Neural cell (in vitro differentiated cells): Measurements from ENCODE around the gene D2HGDH. TPM values are rescaled to one million over a fixed set of nuclear protein-coding genes. Genes with fewer than 3 reads are reported as not detected.

Experiments used
- H2AFZ ChIP-seq: fragments of 200-600, 300-800 bp; sonication (generic), shearing (Covaris generic); 2 replicates; pipeline ENCODE4 v1.6.0; 2014; ENCODE audit warnings: low read depth, mild to moderate bottlenecking, antibody characterized with exemption, low read length, moderate library complexity
- H3F3A ChIP-seq: fragments of 200-600 bp; shearing (Covaris generic); 2 replicates; pipeline ENCODE4 v1.6.1; 2016; ENCODE audit warnings: mild to moderate bottlenecking, moderate library complexity, mixed read lengths, antibody characterized with exemption, low read length; ENCODE audit not compliant: insufficient read depth, poor library complexity, severe bottlenecking
- H3K27ac ChIP-seq: fragments of 200-600, 300-800 bp; sonication (generic), shearing (Covaris generic); 2 replicates; pipeline ENCODE4 v1.5.1; 2014; ENCODE audit warnings: mild to moderate bottlenecking, low read length, moderate library complexity
- H3K27me3 ChIP-seq: fragments of 300-800, 200-600 bp; sonication (generic), shearing (Covaris generic); 2 replicates; pipeline ENCODE4 v1.6.0; 2014; ENCODE audit warnings: mild to moderate bottlenecking, low read depth, low read length, moderate library complexity; ENCODE audit not compliant: insufficient read depth
- H3K36me3 ChIP-seq: fragments of 300-800, 200-600 bp; sonication (generic), shearing (Covaris generic); 2 replicates; pipeline ENCODE4 v1.5.1; 2014; ENCODE audit warnings: mild to moderate bottlenecking, antibody characterized with exemption, low read length, moderate library complexity; ENCODE audit not compliant: insufficient read depth
- H3K4me2 ChIP-seq: fragments of 300-800, 200-600 bp; sonication (generic), shearing (Covaris generic); 2 replicates; pipeline ENCODE4 v1.6.0; 2014; ENCODE audit warnings: mild to moderate bottlenecking, low read length
- H3K4me3 ChIP-seq: fragments of 300-800, 200-600 bp; sonication (generic), shearing (Covaris generic); 2 replicates; pipeline ENCODE4 v1.5.1; 2014; ENCODE audit warnings: mild to moderate bottlenecking, low read length, moderate library complexity
- H3K79me2 ChIP-seq: fragments of 200-600 bp; shearing (Covaris generic); replicated peaks from 2 replicates; pipeline ENCODE4 v1.6.0; 2014; ENCODE audit warnings: mild to moderate bottlenecking, low read length, moderate library complexity; ENCODE audit not compliant: insufficient read depth
- H3K9ac ChIP-seq: fragments of 300-800, 200-600 bp; sonication (generic), shearing (Covaris generic); 2 replicates; pipeline ENCODE4 v1.6.1; 2016; ENCODE audit warnings: mild to moderate bottlenecking, low read length, mixed read lengths
- H3K9me2 ChIP-seq: fragments of 200-600 bp; shearing (Covaris generic); 2 replicates; pipeline ENCODE4 v1.6.1; 2016; ENCODE audit warnings: mild to moderate bottlenecking, low read length, mixed read lengths; ENCODE audit not compliant: insufficient read depth
- H3K9me3 ChIP-seq: fragments of 200-600, 300-800 bp; sonication (generic), shearing (Covaris generic); 2 replicates; pipeline ENCODE4 v1.6.1; 2016; ENCODE audit warnings: mild to moderate bottlenecking, mixed run types, low read length, moderate library complexity, mixed read lengths
- H4K20me1 ChIP-seq: fragments of 200-600 bp; shearing (Covaris generic); 2 replicates; pipeline ENCODE4 v1.6.1; 2016; ENCODE audit warnings: mild to moderate bottlenecking, mixed run types; ENCODE audit not compliant: insufficient read depth
- EP300 ChIP-seq: fragments of 450-650 bp; conservative IDR thresholded peaks from 2 replicates; pipeline ENCODE4 v1.6.1; 2014; ENCODE audit warnings: antibody characterized with exemption, mild to moderate bottlenecking, moderate library complexity; ENCODE audit not compliant: poor library complexity, severe bottlenecking
- EZH2 ChIP-seq: fragments of 200-600, 300-800 bp; shearing (Covaris generic), sonication (generic); IDR thresholded peaks from 2 replicates; pipeline ENCODE4 v1.6.1; 2014; ENCODE audit warnings: antibody characterized with exemption, low read length, borderline replicate concordance, mild to moderate bottlenecking; ENCODE audit not compliant: insufficient read depth, poor library complexity, severe bottlenecking
- MXI1 ChIP-seq: fragments of 450-650 bp; conservative IDR thresholded peaks from 2 replicates; pipeline ENCODE4 v1.6.1; 2014; ENCODE audit warnings: antibody characterized with exemption, mild to moderate bottlenecking; ENCODE audit not compliant: poor library complexity, severe bottlenecking
- POLR2AphosphoS5 ChIP-seq: IDR thresholded peaks from 2 replicates; pipeline ENCODE4 v1.6.1; 2012
- RAD21 ChIP-seq: fragments of 450-650 bp; conservative IDR thresholded peaks from 2 replicates; pipeline ENCODE4 v1.6.1; 2014; ENCODE audit warnings: antibody characterized with exemption, mild to moderate bottlenecking, moderate library complexity
- SMC3 ChIP-seq: fragments of 450-650 bp; conservative IDR thresholded peaks from 2 replicates; pipeline ENCODE4 v1.6.1; 2014; ENCODE audit warnings: antibody characterized with exemption, mild to moderate bottlenecking, moderate library complexity; ENCODE audit not compliant: poor library complexity
- TAF1 ChIP-seq: IDR thresholded peaks from 2 replicates; pipeline ENCODE4 v1.6.1; 2012; ENCODE audit warnings: low read depth
- polyA plus RNA-seq: library from polyadenylated mRNA; depleted of rRNA; stranded (reverse); fragments of >200 nt; gene quantifications from 2 replicates; pipeline ENCODE4 v1.2.3, GENCODE V29; 2014
- TF ChIP-seq, protein P1 (sequence below): fragments of 450-650 bp; IDR thresholded peaks from 2 replicates; pipeline ENCODE4 v1.5.1; 2014; ENCODE audit warnings: antibody characterized with exemption, mild to moderate bottlenecking, moderate library complexity; ENCODE audit not compliant: poor library complexity, severe bottlenecking
- TF ChIP-seq, protein P2 (sequence below): IDR thresholded peaks from 2 replicates; pipeline ENCODE4 v1.6.1; 2012; ENCODE audit warnings: borderline replicate concordance

The D2HGDH gene
- polyA plus RNA-seq, 1 donor from 2014 or later: 12.6 TPM

DNA sequence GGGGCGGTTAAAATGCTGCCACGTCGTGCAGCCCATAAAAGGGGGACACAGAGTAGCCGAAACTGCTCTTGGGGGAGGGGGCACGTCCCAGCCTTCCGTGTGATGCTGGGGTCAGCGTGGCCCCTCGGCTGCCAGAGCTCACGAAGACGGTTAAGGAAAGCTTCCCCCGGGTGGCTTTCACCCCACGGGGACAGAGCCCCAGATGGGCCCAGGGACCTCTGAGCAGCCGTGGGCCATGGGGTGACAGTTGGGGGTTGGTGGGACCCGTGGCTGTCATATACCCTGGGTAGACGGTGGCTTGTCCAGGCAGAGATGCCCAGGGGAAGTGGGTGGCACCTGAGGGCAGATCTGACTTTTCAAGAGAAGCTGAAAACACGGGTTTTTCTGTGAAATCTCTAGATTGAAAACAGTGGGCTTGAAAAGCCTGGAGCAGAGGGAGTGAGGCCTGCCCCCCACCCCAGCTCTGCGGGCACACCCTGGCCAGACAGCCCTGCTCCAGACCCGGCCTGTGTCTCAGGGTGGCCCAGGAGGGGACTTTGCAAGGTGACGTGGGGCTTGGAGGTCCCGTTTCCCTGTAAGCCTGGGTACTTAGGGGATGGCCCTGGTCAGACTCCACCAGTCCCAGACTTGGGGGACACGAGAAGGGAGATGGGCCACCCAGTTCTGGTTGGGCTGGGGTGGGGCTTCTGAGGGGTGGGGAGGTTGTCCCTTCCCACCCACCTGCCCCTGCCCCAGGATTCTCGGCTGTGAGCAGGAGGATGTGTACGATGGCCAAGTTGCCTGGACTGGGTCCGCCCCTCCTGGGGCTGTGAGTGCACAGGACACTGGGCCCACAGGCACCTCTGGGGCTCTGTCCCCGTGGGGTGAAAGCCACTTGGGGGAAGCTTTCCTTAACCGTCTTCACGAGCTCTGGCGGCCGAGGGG is 75.2 kb downstream of the D2HGDH start:
- H3K4me2 ChIP-seq: no peak overlapping the region
- H3K4me3 ChIP-seq: no peak overlapping the region
- H3K27ac ChIP-seq: no peak overlapping the region
- no peaks in the 10 kb centered on the region for H3K36me3 ChIP-seq
- H3K9me3 ChIP-seq: no peaks in the 10 kb centered on the region
- no peak overlapping the region for H3K9ac ChIP-seq
- H3F3A ChIP-seq: no peaks in the 10 kb centered on the region
- no peaks in the 10 kb centered on the region for H3K27me3 ChIP-seq
- H3K9me2 ChIP-seq: no peaks in the 10 kb centered on the region
- no peak for TF ChIP-seq MXI1
- TF ChIP-seq RAD21: no peak
- no peak for TF ChIP-seq SMC3
- TF ChIP-seq EP300: no peak
- TF ChIP-seq, protein P1, sequence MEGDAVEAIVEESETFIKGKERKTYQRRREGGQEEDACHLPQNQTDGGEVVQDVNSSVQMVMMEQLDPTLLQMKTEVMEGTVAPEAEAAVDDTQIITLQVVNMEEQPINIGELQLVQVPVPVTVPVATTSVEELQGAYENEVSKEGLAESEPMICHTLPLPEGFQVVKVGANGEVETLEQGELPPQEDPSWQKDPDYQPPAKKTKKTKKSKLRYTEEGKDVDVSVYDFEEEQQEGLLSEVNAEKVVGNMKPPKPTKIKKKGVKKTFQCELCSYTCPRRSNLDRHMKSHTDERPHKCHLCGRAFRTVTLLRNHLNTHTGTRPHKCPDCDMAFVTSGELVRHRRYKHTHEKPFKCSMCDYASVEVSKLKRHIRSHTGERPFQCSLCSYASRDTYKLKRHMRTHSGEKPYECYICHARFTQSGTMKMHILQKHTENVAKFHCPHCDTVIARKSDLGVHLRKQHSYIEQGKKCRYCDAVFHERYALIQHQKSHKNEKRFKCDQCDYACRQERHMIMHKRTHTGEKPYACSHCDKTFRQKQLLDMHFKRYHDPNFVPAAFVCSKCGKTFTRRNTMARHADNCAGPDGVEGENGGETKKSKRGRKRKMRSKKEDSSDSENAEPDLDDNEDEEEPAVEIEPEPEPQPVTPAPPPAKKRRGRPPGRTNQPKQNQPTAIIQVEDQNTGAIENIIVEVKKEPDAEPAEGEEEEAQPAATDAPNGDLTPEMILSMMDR: no peak
- TF ChIP-seq, protein P2, sequence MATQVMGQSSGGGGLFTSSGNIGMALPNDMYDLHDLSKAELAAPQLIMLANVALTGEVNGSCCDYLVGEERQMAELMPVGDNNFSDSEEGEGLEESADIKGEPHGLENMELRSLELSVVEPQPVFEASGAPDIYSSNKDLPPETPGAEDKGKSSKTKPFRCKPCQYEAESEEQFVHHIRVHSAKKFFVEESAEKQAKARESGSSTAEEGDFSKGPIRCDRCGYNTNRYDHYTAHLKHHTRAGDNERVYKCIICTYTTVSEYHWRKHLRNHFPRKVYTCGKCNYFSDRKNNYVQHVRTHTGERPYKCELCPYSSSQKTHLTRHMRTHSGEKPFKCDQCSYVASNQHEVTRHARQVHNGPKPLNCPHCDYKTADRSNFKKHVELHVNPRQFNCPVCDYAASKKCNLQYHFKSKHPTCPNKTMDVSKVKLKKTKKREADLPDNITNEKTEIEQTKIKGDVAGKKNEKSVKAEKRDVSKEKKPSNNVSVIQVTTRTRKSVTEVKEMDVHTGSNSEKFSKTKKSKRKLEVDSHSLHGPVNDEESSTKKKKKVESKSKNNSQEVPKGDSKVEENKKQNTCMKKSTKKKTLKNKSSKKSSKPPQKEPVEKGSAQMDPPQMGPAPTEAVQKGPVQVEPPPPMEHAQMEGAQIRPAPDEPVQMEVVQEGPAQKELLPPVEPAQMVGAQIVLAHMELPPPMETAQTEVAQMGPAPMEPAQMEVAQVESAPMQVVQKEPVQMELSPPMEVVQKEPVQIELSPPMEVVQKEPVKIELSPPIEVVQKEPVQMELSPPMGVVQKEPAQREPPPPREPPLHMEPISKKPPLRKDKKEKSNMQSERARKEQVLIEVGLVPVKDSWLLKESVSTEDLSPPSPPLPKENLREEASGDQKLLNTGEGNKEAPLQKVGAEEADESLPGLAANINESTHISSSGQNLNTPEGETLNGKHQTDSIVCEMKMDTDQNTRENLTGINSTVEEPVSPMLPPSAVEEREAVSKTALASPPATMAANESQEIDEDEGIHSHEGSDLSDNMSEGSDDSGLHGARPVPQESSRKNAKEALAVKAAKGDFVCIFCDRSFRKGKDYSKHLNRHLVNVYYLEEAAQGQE: no peak
- TF ChIP-seq POLR2AphosphoS5: no peak
- no peak for TF ChIP-seq EZH2
- TF ChIP-seq TAF1: no peak
- H4K20me1 ChIP-seq: no peaks in the 10 kb centered on the region
- H3K79me2 ChIP-seq: no peaks in the 10 kb centered on the region
- H2AFZ ChIP-seq: no peak overlapping the region

DNA sequence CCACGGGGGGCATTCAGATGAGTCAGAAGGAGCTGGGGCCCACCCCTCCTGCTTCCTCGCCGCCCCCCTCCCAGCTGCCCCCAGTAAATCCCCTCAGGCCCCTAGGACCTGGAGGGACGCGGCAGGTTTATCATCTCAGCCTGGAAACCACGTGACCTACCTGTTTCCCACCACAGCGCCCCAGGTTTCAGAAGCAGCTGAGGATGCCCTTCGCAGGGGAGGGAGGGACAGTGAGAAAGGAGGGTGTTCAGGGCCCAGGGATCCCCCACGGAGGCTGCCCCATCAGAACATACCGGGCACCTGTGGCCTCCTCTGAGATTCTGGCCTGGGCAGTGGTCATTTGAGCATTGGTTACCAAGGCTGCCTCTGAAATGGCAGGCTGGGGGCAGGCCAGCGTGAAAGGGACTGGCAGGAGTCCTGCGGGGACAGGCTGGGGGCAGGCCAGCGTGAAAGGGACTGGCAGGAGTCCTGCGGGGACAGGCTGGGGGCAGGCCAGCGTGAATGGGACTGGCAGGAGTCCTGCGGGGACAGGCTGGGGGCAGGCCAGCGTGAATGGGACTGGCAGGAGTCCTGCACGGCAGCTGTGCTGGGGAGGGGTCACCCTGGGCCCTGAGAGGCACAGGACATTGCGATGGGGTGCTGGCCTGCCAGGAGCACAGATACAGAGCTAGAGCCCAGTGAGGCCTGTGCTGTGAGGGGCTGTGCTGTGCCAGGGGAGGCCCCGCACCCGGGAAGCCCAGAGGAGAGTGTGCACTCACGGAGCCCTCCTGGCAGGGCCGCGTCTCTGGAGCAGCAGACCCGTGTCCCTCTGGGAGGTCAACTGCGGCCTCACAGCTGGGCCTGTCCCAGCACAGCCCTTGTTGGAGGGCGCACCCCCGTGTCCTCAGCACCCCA is 76.1 kb downstream of the D2HGDH start:
- Histone ChIP-seq H3K27ac (no peak overlapping the region), H2AFZ (no peak overlapping the region), H3K9ac (no peak overlapping the region), H3K27me3 (no peaks in the 10 kb centered on the region), H3K9me2 (no peaks in the 10 kb centered on the region), H3K9me3 (no peaks in the 10 kb centered on the region), H3K4me3 (no peak overlapping the region), H3K36me3 (no peaks in the 10 kb centered on the region), H3K79me2 (no peaks in the 10 kb centered on the region), H4K20me1 (no peaks in the 10 kb centered on the region), H3F3A (no peaks in the 10 kb centered on the region), H3K4me2 (no peak overlapping the region)
- TF ChIP-seq POLR2AphosphoS5: no peak
- TF ChIP-seq, protein P1: no peak
- no peak for TF ChIP-seq MXI1
- TF ChIP-seq TAF1: no peak
- no peak for TF ChIP-seq EP300
- TF ChIP-seq, protein P2: no peak
- TF ChIP-seq EZH2: no peak
- no peak for TF ChIP-seq SMC3
- no peak for TF ChIP-seq RAD21
